ENCODE results near the gene ADAM12.
A peak's percentile ranks its signal among the peaks of the same experiment; 100 is the strongest.
"Not testable (repeated sequence)": the region's sequence is repeated elsewhere in the genome, so short reads cannot be mapped to it uniquely, and the experiment has no call there.

Gene ADAM12

DNA sequence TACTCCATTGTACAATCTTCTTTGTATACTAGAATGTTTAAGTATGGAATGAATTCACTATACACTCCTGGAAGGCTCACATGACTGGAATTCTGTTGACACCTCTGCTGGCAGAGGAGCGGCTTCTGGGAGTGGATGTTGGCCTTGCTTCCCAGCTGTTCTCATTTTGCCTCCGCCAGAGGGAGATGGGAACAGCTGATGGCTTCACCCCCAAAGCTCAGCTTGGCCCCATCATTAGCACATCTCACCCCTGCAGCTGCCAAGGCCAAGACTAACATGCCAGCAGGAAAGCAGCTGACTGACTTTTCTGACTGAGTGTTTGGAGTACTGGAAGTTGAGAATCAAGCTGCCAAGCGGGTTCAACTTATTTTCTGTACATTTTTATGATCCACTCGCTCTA lies 15.1 kb downstream of the ADAM12 start:
- peak; percentile 83 for DNase-seq

DNA sequence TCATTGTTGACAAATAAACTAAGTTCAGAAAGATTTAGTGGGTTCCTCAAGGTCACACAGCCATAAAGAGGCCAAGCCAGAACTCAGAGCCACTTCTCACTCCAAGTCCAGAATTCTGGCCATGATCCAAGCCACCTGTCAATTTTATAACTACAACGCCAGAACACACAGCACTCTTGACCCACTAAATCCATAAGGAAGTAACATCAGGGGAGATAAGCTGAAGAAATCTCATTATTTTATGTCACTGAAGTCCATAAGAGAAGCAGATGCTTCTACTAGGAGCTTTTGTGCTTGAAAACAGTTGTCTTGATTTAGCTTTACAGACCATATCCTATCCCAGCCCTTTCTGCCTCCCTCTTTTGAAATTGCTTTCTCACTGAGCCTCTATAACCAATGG lies 15.9 kb downstream of the ADAM12 start:
- no peak for DNase-seq

DNA sequence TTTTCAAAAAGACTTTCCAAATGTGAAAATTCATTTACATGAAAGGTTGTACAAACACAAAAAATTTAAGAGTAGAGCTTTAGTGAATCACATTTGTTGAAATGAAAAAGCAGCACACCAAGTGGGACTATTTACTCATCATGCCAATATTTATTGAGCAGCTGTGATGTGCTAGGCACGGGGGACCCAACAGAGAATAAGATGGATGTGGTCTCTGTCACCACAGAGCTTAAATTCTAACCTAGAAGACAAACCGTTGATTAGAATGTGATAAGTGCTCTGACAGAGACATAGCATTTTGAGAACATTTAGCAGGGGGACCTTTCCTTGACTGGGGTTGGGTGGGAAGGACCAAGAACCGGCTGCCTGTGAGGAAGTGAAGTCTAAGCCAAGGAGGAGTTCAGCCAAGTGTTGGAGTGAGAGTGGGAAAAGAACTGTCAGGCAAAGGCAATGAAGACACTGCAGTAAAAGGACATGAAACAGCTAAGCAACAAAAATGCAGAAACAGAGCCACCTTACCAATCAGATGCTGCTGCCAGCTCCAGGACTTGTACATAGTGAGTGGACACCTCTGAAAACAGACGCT lies 19.1 kb downstream of the ADAM12 start:
- DNase-seq: peak; percentile 82

DNA sequence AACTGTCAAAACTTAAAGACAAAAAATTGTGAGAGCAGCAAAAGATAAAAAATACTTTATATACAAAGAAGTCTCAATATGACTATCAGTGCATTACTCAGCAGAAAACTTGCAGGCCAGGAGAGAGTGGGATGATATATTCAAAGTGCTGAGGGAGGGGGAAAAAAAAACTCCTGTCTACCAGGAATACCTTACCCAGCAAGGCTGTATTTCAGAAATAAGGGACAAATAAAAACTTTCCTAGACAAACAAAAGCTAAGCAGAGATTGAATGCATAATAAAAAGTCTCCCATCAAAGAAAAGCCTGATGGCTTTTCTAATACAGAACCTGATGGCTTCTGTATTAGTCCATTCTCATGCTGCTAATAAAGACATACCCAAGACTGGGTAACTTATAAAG lies 31.1 kb downstream of the ADAM12 start:
- no peak for DNase-seq

DNA sequence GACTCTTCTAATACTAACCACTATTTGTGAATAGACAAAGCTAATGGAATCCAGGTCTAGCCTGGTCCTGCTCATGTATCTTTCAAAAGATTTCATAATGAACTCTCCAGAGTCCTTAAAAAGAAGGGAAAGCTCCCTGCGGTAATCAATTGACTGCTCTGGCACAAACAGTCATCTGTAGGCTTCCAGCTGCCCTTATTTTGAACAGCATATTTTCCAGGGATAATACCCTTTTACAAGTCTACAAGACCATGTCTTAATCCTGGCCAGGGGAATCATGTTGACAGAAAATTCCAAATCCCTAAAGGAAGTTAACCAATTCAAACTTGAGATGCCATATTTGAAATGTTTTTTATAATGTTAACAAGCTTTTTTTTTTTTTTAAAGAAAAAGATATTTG lies 34.6 kb downstream of the ADAM12 start:
- no peak for DNase-seq

DNA sequence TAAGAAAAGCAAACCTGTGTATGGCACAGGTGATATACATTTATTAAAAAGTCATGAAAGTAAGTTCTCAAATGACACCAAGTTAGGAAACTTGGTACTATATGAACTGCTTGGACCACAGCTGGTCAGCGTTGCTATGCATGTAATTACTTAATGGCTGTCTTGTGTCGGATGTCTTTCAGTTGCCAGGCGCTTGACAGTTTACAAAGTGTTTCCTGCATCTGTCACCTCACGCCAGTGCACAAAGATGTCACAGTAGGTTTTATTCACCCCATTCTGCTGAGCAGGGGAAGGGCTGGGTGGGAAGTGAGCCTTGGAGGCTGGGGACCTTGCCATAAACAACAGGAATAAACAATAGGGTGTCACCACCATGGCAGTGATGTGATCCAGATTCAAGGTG lies 35.8 kb downstream of the ADAM12 start:
- DNase-seq: no peak

DNA sequence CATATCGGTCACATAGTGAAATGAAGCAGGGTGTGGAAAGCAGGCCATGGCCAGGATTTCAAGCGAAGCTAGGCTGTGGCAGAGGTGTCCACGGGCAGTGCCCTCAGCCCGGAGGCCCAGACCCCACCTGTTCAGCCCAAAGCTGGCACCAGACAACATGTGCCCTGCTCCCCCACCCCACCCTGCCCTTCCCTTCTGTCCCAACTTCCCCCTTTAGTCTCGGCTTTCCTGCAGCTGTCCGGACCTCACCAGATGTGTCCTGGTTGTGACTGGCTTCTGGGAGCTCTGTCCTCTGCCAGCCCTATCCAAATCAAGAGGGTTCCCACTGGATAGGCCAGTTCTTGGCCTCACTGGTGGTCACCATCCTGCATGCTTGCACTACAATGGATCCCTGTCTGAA lies 37.3 kb downstream of the ADAM12 start:
- DNase-seq: peak; percentile 69

DNA sequence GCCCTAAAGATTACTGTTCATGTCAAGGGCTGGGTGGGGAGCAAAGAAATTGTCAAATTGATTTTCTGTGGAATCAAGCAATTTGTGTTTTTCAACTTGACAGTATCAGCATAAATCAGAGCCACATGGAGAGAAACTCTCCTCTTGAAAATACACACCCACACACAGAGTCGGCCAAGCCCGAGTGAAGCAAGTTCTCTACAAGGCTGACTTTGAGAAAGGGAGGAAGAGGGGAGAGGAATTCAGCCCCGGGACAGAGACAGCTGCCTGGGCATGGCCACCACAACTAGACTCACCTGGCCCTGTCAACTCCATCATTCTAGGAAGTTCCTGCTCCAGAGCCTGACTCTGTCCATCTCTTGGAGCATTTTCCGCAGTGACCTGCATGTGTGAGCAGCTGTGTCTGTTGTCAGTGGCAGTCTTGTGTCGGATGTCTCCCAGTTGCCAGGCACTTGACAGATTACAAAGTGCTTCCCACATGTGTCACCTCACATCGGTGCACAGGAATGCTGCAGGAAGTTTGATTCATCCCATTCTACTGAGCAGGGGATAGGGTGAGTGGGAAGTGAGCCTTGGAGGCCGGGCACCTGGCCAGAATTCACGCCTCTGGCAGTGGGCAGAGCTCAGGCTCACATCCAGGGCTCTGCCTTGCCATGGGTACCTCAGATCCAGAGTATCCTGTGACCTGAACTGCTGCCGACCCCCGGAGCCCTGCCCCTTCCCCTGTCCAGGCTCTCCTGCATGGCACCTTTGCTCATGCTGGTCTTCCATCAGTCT lies 37.9 kb downstream of the ADAM12 start:
- DNase-seq: peak; percentile 70

DNA sequence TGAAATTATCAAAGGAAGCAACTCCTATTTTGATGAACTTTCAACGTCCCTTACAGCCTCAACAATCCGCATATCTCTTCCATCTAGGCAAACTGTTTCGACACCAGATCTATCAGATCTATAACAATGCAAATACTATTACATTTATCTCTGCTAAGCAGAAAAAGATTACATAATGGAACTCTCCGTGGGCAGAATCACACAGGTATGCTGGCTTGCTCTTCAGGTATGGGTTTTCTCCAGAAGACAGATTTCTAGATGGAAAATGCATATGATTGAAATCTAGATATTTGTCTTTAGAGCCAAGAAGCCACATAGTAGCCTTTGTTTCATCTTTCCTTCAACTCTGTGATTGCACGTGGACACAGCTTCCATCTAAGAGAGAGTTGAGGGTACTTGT lies 38.6 kb downstream of the ADAM12 start:
- no peak for DNase-seq

DNA sequence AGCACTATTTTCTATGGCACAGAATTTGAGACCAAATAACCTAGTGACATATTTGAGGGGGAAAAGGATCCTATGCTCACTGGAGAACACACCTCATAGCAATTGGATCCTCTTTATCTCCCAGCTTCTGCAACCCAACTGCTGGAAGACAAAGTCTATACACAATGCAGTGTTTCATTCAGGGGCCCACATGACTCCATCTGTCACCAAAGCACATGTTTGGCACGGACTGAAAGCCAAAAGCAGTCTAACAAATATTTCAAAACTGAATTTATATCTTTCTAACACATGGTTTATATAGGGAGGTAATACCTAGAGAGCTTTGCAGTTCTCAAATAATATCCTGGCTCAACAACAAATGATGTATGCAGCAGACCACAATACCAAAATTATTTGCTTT lies 39.2 kb downstream of the ADAM12 start:
- no peak for DNase-seq

DNA sequence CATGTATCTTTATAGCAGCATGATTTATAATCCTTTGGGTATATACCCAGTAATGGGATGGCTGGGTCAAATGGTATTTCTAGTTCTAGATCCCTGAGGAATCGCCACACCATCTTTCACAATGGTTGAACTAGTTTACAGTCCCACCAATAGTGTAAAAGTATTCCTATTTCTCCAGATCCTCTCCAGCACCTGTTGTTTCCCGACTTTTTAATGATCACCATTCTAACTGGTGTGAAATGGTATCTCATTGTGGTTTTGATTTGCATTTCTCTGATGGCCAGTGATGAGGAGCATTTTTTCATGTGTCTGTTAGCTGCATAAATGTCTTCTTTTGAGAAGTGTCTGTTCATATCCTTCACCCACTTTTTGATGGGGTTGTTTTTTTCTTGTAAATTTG lies 44.8 kb downstream of the ADAM12 start:
- DNase-seq: not testable (repeated sequence)

DNA sequence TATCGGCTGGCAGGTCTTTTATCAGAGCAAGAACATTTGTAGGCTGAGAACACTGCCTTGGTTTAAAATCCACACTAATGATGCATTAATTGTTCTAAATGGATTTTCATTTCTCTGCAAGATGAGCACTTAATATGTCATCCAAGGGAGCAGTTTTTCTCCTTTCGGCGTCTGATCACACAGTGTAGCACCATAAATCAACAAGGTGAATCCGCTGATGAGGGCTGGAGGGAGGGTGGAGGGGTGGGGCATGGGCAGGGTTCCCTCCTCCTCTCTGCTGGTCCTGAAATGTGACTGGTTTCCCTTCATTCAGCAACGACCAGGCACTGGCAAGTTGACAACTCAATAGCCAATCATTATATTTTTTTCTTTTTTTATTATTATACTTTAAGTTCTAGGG lies 45.6 kb downstream of the ADAM12 start:
- DNase-seq: no peak

DNA sequence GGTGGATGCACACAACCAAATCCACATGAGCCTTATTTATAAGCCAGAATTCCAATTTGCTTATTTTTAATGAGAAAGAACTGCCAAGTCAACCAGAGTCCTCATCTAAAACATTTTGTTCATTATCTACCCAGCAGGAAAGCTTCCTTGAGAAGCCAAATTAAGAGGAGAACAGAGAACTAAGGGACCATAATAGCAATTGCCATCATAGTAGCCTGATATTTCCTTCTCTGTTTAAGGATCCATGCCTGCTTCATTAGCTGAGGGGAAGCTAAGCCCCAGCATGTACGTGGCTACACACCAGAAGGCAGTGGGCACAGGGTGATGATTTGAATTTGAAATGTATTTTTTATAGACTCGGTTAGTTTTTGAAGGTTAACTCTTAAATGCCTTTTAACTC lies 46.8 kb downstream of the ADAM12 start:
- no peak for DNase-seq

DNA sequence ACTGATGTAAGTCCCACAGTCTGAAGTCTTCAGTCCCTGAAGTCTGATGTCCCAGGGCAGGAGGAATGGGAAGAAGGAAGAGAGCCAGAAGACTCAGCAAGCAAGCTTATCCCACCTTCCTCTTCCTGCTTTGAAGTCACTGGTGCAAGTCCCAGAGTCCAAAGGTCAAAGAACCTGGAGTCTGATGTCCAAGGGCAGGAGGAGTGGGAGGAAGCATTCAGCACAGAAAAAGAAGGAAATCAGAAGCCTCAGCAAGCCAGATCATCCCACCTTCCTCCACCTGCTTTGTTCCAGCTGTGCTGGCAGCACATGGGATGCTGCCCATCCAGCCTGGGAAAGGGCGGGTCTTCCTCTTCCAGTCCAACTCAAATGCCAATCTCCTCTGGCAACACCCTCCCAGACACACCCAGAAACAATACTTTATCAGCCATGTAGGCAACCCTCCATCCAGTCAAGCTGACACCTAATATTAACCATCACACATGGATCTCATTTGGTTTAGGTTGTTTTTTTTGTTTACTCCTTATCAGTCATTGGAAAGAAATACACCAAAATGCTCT lies 50.9 kb downstream of the ADAM12 start:
- DNase-seq: no peak

DNA sequence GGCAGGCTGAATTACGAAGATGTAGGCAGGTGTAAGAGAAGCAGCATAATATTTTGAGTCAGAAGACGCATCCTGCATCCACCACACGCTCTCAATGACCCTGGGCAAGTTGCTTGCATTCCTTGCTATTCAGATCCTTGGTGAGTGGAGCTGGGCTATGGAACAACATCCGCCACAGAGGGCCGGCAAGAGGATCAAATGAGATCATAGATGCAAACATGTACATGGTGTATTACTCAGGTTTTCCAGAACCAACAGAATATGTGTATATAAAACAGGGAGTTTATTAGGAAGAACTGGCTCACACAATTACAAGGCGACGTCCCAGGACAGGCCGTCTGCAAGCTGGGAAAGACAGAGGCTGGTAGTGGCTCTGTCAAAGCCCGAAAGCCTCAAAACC lies 51.5 kb downstream of the ADAM12 start:
- no peak for DNase-seq

DNA sequence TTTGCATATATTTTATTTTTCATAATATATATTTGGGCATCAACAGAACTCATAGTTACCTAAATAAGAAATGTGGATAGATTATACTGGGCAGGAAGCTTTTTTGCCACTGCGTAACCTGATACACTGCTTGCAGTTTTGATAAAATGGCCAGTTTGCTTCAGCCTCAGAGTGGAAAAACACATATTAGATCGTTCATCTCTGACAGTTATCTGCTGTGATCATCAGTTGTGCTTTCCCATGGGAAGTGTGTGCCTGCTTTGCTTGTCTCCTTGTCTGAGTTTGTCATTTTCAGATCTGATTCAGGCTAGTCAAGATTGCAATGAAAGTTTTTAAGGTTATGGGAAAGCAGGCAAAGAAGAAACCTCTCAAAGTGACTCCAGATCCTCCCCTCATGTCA lies 54.0 kb downstream of the ADAM12 start:
- DNase-seq: no peak

DNA sequence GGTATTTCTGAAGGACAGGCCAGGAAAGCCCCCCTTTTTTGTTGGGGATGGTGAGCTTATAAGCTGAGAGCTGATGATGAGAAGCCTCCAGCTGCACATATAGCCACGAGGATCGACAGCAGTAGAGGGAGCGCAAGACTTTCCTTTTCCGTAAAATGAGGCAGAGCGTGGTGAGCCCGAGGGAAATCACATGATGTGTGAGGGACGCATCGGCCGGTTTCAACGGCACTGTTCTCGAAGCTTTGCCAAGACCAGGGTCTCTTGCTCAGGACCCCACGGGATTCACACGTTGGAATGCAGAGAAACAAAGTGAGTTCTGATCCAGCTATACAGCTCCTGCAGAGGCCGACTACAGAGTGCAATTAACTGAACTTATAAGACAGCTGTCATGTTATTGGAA lies 55.7 kb downstream of the ADAM12 start:
- DNase-seq: no peak

DNA sequence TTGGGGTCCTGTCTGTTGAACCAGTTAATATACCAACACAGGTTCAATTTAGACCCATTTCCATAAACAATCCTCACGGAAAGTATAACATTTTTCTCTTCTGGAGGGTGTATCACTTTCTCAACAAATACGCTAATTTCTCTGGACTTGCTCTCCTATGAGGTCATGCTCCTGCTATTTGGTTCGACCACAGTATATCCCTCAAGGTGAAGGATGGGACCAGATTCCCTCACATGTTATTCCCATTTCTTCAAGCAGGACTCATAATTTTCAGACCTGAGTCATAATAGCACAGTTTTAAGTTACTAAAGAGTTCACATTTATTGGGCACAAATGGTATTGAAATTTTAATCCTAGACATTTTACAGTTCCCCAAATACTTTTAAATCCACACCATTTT lies 57.2 kb downstream of the ADAM12 start:
- DNase-seq: no peak

DNA sequence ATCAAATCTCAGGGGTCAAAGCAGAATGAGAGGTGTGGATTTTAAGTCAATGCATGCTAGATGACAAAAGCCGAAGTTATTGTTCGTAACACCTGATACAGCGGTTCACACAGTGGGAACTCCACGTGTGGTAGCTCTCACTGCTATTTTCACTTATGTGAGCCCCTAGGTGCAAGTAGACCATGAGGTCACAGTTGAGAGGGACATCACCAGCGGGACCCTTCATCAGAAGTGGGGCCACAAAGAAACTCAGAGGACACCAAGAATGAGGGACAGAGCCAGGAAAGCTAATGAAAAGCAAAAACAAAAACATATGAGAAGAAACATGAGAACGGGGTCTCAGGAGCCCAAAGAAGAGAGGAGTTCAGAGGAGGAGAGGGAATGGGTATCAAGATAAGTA lies 63.5 kb downstream of the ADAM12 start:
- DNase-seq: no peak

DNA sequence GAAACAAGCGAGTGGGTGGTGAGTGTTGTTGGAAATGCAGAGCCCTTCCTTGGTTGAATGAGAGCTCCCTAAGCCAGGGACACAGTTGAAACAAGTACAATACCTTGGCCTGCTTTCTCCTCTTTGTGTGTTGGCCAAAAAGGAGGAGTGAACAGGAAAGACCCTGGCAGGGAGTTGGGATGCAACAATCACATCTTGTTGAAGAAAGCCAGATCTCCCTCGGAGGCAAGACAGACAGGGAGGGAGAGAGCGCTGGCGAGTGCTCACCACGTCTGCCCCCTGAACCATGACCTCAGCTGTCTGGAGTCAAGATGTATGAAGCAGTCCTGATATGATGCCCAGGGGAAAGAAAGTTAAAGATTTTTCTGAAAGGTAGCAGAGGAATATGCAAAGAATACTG lies 66.8 kb downstream of the ADAM12 start:
- no peak for DNase-seq

DNA sequence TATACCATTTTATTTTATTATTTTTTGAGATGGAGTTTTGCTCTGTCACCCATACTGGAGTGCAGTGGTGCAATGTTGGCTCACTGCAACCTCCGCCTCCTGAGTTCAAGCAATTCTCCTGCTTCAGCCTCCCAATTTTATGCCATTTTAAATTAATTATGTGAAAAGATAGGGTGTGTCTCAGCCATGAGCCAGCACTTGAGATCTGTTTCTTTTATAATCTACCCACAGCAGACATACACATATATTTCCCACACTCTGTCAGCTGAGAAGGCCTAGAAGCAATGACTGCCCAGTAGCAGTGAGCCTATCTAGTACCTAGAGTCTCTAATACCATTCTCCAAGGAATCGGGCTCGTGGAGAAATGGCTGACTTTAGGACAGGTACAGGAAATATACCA lies 70.5 kb downstream of the ADAM12 start:
- no peak for DNase-seq

DNA sequence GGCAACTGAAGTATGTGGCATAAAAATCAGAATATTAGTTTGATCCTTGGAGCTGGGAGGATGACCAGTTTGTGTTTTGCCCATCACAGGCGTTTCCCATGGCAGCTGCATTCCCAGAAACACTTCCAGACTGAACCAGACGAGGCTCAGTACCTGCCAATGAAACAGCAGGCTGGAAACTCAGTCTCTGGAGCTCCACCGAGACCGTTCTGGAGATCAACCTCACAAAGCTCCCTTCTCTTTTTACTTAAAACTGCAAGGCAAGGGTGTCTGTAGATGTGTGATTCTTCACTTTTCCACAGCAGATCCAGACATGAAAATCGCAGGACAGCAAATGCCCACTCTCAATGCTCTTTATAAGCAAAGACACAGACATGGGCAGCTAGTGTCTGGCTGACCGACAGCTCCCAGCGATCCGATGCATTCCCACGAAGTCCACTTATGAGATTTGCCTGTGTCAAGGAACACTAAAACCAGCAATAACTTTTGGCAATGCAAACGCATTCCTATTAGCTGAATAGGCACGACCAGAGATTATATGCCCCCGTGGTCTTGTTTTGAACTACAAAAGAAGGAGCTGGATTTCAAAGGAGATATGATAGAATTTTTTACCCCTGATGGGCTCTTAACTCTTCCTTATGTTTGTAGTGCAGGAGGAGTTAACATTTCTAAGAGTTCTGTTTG lies 72.6 kb downstream of the ADAM12 start:
- peak; percentile 79 for DNase-seq

DNA sequence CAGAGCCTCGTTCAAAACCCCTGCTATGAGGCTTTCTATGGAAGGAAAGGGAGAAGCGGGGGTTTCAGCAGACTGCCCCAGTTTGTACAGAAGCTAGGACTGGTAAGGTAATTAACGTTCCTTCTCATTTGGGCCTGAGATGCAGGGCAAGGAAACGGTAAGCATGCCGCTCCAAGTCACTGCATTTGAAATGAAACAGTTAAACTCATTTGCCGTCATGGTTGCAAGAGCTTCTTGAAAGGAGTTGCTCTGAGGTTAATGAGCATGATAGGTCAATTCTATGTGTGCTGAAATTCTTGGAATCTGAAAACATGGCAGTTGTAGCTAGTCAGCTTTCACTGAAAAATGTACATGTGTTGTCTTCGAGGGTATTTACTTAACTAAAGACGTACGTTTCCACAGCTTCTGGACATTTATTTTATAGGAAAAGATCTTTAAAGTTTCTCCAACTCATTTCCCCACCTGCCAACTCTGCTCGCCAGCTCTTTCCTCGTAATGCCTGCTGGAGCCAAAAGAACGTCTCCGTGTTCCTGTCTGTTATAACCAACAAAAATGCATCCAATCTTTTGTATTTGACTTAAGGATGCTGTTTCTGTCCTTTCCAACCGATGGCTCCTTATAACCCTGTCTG lies 73.3 kb downstream of the ADAM12 start:
- DNase-seq: peak; percentile 67

DNA sequence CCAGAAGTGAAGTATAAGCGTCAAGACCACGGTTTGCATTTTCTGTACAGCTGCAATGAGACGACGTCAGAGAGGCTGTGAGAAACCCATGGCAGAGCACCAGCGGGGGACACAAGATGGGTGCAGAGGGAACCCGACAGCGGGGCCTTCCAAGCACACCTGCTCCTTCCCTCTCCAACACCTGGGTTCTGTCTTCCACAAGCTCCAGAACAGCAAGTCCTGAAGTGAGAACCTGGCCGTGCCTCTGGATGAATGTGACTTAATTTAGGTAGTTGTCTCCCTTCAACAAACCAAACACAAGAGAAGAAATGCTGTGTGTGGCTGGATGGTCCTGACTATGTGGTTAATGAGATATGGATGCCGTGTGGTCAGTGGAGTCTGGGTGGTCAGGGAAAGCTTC lies 76.1 kb downstream of the ADAM12 start:
- DNase-seq: no peak

Data from right forelimb (tissue), 1 donor.